GM10847 (cell line): Measurements from ENCODE around the gene SRRM4.

Source experiments
- POLR2A ChIP-seq: IDR thresholded peaks from 2 replicates; pipeline ENCODE4 v1.6.1; 2011; ENCODE audit not compliant: insufficient read length; ENCODE audit errors: extremely low read depth

The SRRM4 gene

DNA sequence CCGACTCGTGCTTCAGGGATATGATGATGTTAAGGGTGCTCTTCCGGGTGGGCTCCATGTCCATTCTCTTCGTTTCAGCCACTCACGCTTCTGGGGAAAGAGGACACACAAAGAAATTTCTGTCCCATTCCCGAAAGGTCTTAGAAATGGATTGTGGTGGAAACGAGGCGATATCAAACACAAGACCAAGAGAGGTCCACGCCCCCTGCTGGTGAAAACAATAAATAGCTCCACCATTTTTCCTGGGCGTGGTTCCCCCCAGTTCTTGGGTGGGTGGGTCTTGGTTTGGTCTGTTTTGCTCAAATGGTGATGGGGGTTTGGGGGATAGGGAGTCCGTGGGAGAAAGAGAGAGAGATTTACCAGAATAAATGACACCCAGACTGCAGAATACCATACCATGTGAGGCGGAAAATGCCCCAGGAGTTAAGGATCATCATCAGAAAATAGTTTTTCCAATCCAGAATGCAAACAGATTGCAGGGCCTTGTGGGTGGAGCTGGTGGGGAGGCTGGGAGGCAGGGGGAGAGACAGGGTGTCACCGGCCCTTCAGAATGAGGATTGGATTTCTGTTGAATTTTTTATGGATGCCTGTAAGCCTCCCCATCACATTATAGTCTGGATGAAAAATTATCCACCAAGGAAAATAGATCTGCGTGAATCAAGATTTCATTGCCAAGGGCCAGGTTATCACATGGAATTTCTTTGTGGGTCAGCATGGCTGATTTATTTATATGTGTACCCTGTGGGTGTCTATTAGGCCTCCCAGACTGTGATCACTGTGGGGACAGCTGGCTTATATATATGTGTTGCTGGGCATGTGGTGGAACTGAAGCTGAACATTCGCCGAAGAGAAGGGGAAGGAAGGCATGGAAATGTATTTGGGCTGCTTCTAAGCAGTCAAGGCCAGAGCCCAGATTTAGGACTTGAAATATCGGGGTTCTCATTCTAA lies 55.8 kb downstream of the SRRM4 start:
- no peak for TF ChIP-seq POLR2A

DNA sequence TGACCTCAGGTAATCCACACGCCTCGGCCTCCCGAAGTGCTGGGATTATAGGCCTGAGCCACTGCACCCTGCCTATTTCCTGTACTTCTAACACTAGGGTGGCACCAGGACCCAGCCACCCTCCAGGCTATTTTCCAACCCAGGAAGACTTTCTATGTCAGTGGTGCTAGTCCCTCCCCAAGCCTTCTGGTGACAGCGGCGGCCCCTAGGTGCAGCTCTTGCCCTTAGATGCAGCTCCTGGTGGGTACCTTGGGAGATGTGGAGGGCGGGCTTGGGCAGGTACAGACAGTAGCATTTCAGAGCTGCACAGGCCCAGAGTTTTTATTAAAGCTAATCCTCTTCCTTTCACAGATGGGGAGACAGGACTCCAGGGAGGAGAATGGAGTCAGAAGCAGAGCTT lies 62.8 kb downstream of the SRRM4 start:
- no peak for TF ChIP-seq POLR2A

DNA sequence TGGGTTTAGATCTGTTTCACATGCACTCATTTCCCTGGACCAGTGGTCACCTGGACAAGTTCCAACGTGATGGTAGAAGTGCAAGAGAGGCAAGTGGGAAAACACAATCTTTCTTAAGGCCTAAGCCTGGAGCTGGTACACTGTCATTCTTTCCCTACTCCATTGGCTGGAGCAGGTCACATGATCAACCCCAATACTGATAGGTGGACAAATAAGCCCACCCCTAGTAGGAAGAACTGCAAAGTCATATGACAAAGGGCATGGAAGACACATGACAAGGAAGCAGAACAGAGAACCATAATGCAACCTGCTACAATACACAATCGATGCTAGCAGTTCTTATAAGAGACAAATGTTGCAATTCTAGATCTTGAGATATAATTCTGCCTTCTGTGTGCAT lies 66.3 kb downstream of the SRRM4 start:
- TF ChIP-seq POLR2A: no peak

DNA sequence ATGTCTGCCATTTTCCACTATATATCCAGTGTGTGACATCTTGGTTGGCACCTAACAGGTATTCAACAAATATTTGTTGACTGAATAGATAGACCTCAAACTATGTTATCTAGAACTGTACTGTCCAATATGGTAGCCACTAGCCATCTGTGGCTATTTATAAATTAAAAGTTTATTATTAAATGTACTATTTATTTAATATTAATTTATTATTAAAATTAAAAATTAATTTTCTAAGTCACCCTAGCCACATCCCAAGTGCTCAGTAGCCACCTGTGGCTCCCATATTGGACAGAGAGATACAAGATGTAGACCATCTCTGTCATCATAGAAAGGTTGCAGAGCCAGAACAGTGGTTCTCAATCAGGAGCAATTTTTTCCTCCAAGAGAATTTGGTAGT lies 69.3 kb downstream of the SRRM4 start:
- TF ChIP-seq POLR2A: no peak

DNA sequence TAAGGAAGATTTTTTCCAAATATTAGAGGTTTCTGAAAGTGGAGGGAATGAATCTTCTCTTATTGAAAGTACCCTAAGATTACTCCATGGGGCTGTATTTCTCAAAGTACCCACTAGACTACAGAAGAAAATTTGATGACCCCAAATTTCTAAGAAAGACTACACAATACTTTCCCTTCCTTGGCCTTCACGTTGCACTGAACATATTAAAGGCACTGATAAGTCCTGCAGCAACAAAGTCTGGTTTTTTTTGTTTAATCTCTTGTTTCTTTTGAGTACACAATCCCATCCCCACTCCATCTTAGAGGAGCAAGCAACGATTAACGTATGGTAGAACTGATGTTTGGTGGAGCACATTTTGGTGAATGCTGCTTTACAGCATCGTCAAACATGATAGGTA lies 70.1 kb downstream of the SRRM4 start:
- no peak for TF ChIP-seq POLR2A

DNA sequence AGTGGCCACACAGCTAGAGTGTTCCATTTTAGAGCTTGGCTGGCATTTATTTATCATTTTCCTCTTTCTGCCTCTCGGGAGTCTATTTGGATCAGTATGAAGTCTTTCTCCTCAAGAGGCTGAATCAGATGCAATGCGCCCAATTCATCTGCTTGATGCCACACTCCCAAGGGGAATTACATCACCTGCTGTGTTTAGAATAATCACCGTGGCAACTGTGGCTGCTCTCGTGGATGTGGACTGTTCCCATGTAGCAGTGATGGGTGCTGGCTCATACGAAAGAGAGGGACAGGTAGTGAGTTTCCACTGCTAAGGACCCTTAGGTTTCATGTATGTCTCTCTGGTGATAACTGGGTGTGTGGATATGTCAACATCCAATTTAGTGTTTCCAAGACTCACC lies 70.7 kb downstream of the SRRM4 start:
- no peak for TF ChIP-seq POLR2A

DNA sequence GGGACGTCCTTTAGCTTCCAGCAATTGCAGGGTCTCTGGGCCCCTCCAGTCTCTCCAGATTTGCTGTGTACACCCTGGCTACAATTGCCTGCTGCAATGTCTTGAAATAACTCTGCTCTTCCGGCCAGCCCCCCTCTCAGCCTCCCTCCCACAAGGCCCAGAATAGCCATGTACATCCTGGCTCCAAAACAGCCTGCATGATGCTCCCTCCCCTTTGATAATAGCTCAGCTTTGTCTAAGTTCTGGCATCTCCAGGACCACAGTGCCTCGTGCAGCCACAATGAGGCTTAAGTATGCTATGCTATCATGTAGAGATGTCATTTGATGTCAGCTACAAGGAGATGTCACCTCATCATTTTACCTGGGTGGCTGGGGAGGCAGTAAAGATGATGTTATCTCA lies 74.6 kb downstream of the SRRM4 start:
- no peak for TF ChIP-seq POLR2A

DNA sequence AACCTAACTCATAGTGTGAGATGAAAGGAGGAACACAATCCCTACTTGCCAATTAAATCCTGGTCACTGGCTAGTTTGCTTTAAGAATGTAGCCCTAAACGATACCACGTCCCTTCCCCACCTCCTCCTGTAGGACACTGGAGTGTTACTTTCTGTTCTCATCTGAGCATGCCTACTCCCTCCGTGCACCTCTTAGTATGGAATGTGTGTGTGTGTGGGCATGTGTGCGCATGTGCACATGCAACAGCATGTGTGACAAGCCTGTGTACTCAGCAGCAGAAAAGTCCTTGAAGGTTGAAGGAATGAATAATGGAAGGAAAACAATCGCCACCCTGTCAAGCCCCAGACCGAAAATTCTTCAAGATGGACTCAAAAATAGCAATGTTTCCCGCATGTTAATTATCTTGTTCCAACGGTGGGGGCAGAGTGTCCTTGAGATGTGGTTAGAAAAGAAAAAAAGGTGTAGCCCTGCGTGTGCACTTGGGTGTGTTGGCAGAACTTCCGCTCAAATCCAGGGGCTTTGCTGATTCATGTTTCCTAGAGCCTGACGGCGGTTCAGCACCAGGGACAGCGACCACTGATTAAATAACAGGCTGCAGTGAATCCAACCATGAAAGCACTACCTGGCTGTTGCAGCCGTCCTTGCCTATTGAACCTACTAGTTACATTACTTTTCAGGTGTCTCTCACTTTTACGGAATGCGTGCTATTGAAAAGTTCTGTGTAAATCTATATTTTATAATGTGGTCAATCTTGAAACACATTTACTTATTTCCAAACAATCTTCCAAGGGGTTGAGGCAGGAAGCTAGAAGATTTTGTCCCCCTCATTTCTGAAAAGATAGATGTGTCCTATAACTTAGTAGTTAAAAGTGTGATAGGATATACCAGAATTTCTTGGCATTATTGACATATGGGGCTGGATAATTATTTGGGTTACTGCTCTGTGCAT lies 79.8 kb downstream of the SRRM4 start:
- TF ChIP-seq POLR2A: no peak

DNA sequence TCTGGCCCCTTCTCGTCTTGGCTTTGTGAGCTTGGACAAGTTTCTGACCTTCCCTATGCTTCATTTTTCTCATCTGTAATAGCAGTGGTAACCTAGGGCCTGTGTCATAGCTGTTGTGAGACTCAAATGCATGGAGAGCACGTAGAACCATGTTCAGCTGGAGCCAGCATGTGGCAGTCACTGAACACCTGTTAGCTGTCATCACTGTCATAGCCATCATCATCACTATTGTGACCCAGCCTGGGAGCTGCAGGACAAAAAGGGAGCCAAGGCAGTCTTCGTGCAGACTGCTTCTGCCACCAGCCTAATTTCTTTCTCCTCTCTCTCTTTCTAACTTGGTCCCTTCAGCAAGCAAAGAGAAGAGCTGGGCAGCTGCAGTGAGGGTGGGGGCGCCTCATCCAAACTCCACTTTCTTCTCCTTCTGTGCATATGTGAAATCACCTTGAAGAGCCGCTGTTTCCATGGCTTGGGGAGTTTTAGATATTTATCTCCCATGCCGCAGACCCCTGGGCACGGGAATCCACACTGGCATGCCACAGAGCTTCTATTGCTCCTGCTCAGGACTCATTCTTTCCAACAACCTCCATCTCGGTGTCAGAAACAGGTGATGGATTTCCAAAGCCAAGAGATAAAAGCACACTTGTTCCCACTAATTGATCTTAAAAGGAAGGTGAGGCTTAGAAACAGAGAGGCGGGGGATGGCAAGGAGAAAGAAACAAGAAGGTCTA lies 87.0 kb downstream of the SRRM4 start:
- no peak for TF ChIP-seq POLR2A

DNA sequence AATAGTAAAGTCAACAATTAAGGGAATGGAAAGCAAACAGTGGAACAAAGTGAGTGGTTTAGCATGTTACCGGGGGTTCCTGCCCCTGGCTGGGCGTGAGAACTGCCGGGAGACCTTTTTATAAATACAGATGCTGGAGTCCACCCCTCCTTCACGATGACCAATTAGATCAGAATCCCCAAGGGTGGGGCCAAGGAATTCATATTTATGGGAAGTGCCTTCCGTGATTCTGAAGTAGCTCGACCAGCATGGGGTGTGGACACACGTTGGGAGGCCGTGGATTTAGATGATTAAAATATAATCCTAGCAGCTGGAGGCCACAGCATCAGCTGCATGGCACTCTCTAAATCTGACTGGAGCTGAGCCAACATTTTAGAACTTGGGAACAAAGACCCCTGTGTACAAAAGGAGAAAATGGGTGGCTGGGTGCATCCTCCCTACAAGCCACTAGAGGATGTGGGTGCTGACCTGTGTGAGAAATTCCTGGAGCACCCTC lies 87.9 kb downstream of the SRRM4 start:
- TF ChIP-seq POLR2A: no peak

DNA sequence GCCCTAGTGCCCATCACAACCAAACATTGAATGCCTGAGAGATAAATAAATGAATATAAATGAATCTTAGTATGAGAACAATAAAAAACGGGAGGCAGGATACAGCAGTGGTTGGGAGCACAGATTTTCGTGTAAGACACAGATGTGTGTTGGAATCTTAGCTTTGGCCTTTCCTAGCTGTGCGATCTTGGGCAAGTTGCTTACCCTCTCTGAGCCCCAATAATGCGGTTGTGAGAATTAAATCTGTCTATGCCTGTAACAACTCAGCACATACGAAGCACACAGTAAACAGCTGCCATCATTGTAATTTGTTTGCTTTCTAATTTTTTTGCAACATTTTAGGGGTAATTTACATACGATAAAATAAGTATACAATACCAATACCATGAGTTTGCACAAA lies 89.8 kb downstream of the SRRM4 start:
- TF ChIP-seq POLR2A: no peak

DNA sequence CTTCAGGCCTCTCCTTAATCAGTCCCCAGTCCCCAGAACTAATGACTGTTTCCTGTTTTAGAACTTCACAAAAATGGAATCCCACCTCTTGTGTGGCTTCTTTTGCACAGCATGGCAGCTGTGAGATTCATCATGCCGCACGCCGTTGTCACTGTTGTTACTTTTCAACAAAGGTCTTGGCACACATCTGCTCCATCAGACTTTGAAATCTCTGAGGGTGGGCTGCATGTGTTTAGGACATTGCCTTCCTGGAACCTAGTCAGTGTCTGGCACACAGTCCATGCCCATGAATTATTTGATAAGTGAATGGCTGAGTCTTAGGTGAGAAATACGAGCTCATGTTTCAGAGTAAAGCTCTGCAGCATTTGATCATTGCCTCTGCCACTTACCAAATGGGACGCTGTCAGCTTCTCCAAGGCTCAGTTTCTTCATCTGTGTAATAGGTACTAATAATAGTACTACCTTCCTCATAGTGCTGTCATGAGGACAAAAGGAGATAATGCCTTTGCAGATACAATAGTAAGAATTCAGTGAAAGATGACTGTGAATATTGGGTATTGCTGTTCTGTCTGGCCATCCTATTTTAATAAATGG lies 90.4 kb downstream of the SRRM4 start:
- TF ChIP-seq POLR2A: no peak

DNA sequence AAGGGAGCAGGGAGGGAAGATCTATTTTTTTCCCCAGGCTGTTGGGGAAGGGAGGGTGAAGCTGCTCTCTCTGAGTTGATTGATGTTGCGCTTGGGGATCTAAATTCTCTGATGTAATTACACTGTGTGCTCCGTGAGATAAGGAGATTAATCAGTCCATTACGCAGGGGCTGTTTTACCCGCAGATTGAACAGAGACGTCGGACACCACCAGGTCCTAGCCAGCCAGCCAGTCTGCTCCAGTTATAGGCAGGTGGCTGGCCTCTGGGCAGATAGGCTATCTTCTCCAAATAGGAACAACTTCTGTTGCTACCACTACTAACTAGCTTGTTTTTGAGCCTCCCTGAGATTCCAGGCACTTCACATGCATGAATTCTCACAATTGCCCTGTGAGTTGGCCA lies 91.1 kb downstream of the SRRM4 start:
- no peak for TF ChIP-seq POLR2A

DNA sequence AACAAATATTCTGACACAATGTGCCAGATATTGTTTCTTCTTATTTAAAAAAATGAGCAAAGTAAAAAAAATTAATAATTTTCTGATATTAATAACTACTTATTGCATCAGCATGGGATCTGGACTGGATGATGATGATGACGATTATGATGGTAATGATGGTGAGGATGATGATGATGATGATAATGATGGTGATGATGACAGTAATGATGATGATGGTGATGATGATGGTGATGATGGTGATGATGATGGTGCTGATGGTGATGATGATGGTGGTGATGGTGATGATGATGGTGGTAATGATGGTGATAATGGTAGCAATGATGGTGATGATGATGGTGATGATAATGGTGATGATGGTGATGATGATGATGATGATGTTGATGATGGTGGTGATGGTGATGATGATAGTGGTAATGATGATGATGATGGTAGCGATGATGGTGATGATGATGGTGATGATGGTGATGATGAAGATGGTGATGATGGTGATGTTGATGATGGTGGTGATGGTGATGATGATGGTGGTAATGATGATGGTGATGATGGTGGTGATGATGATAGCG lies 94.0 kb downstream of the SRRM4 start:
- TF ChIP-seq POLR2A: no peak
